GM12878 (cell line): Measurements from ENCODE around the gene GRAMD2B. TPM values are rescaled to one million over a fixed set of nuclear protein-coding genes. Genes with fewer than 3 reads are reported as not detected.

Experiments used
- ATAC-seq: fragments of 200-7000 bp; cut with Tn5 transposase; 3 replicates; pipeline ENCODE4 v1.9.1; 2020; ENCODE audit warnings: mild to moderate bottlenecking, moderate library complexity
- BruUV-seq: library from RNA; stranded (reverse); fragments of 400-500 nt; replicated peaks from 2 replicates; lab custom pipeline; 2021; lab: Mats Ljungman, UMichigan
- CTCF ChIA-PET: fragments of 300-600 bp; sonication (Branson Sonifier 250); formaldehyde crosslinking; extraction: SDS; loops from one replicate; lab custom pipeline; 2021; ENCODE audit warnings: inconsistent platforms; lab: Yijun Ruan, JAX
- POLR2A ChIA-PET: fragments of 350-600 bp; formaldehyde crosslinking; extraction: SDS; loops from one replicate; lab custom pipeline; 2021; ENCODE audit warnings: inconsistent platforms; lab: Charles Lee
- RAD21 ChIA-PET: fragments of 300-600 bp; sonication (Branson Sonifier 250); formaldehyde crosslinking; loops from one replicate; lab custom pipeline; 2023; ENCODE audit warnings: antibody characterized with exemption; ENCODE audit not compliant: unreplicated experiment; lab: Charles Lee
- SMC1A ChIA-PET: fragments of 300-600 bp; sonication (Branson Sonifier 250); formaldehyde crosslinking; loops from one replicate; lab custom pipeline; 2023; ENCODE audit not compliant: unreplicated experiment, uncharacterized antibody; lab: Charles Lee
- DNase-seq: peaks from one replicate; pipeline ENCODE4 v3.0.0-alpha.2; 2011; ENCODE audit warnings: low read depth, low spot score
- FAIRE-seq: peaks from 3 replicates; lab custom pipeline; 2011; peaks lifted over from hg19 to GRCh38; lab: Jason Lieb, UNC
- H2AFZ ChIP-seq: 2 replicates; pipeline ENCODE4 v1.6.0; 2011; ENCODE audit warnings: low read depth, low read length, control low read depth; ENCODE audit not compliant: control insufficient read depth
- H3K27ac ChIP-seq: 2 replicates; pipeline ENCODE4 v1.5.1; 2011; ENCODE audit warnings: control low read depth; ENCODE audit not compliant: control insufficient read depth, insufficient read depth
- H3K27me3 ChIP-seq, 2 experiments: replicated peaks in 1 of 2; 2 replicates each; pipeline versions ENCODE4 v1.6.0 to v1.6.1; 2011; ENCODE audit warnings: low read length in 1 of 2; ENCODE audit not compliant: control insufficient read depth in 2 of 2, insufficient read depth in 2 of 2
- H3K36me3 ChIP-seq, 2 experiments: 2 replicates each; pipeline ENCODE4 v1.5.1; 2011; ENCODE audit warnings: low read length in 1 of 2; ENCODE audit not compliant: control insufficient read depth in 2 of 2, insufficient read depth in 2 of 2
- H3K4me1 ChIP-seq: 2 replicates; pipeline ENCODE4 v1.6.1; 2011; ENCODE audit warnings: mild to moderate bottlenecking, low read length, moderate library complexity, mixed read lengths; ENCODE audit not compliant: control insufficient read depth, insufficient read depth
- H3K4me2 ChIP-seq: 2 replicates; pipeline ENCODE4 v1.6.0; 2011; ENCODE audit warnings: control low read depth; ENCODE audit not compliant: control insufficient read depth, insufficient read depth
- H3K4me3 ChIP-seq: fragments of 200-600 bp; sonication (generic); 2 replicates; pipeline ENCODE4 v1.5.1; 2016
- H3K79me2 ChIP-seq: 2 replicates; pipeline ENCODE4 v1.6.0; 2011; ENCODE audit warnings: low read length; ENCODE audit not compliant: control insufficient read depth, insufficient read depth
- H3K9ac ChIP-seq: 2 replicates; pipeline ENCODE4 v1.8.0; 2011; ENCODE audit warnings: low read length, control low read depth, mixed read lengths; ENCODE audit not compliant: control insufficient read depth, insufficient read depth
- H3K9me3 ChIP-seq: replicated peaks from 3 replicates; pipeline ENCODE4 v1.5.1; 2011; ENCODE audit warnings: mild to moderate bottlenecking, low read length; ENCODE audit not compliant: control insufficient read depth, insufficient read depth
- H4K20me1 ChIP-seq: 2 replicates; pipeline ENCODE4 v1.6.0; 2011; ENCODE audit not compliant: control insufficient read depth, insufficient read depth
- BCL11A ChIP-seq: IDR thresholded peaks from 2 replicates; pipeline ENCODE4 v1.6.1; 2011; ENCODE audit warnings: low read depth, low read length
- CHD2 ChIP-seq: IDR thresholded peaks from 2 replicates; pipeline ENCODE4 v1.6.1; 2011; ENCODE audit warnings: low read depth, low read length, improper control_type of control experiment, borderline replicate concordance
- CREB1 ChIP-seq: IDR thresholded peaks from 2 replicates; pipeline ENCODE4 v1.6.1; 2012; ENCODE audit warnings: low read depth, mild to moderate bottlenecking, inconsistent platforms
- JUNB ChIP-seq: IDR thresholded peaks from 2 replicates; pipeline ENCODE4 v1.6.1; 2016; ENCODE audit warnings: antibody characterized with exemption, mild to moderate bottlenecking
- KLF5 ChIP-seq: fragments of 450-650 bp; IDR thresholded peaks from 2 replicates; pipeline ENCODE4 v1.6.1; 2014; ENCODE audit warnings: mild to moderate bottlenecking; ENCODE audit not compliant: partially characterized antibody
- NFXL1 ChIP-seq: fragments of 450-650 bp; IDR thresholded peaks from 2 replicates; pipeline ENCODE4 v1.6.1; 2017; ENCODE audit warnings: antibody characterized with exemption, mild to moderate bottlenecking, borderline replicate concordance
- SMAD5 ChIP-seq: IDR thresholded peaks from 2 replicates; pipeline ENCODE4 v1.6.1; 2016; ENCODE audit warnings: antibody characterized with exemption, low read depth
- SREBF1 ChIP-seq: IDR thresholded peaks from 2 replicates; pipeline ENCODE4 v1.6.1; 2012; ENCODE audit warnings: mild to moderate bottlenecking, low read length
- STAT1 ChIP-seq: fragments of 450-650 bp; conservative IDR thresholded peaks from 2 replicates; pipeline ENCODE4 v1.6.1; 2014; ENCODE audit warnings: antibody characterized with exemption, mild to moderate bottlenecking
- STAT3 ChIP-seq: IDR thresholded peaks from 2 replicates; pipeline ENCODE4 v1.6.1; 2011; ENCODE audit warnings: low read depth, low read length, improper control_type of control experiment
- TAF1 ChIP-seq: IDR thresholded peaks from 2 replicates; pipeline ENCODE4 v1.6.1; 2011; ENCODE audit warnings: mild to moderate bottlenecking, low read depth, low read length, borderline replicate concordance
- ZNF207 ChIP-seq: fragments of 450-650 bp; IDR thresholded peaks from 2 replicates; pipeline ENCODE4 v1.6.1; 2014; ENCODE audit warnings: antibody characterized with exemption, mild to moderate bottlenecking, borderline replicate concordance
- in situ Hi-C: fragments of 300-500 bp; cut with MboI; formaldehyde crosslinking; loops from 9 replicates; pipeline ENCODE4 v1.14.3; 2018; ENCODE audit warnings: mixed read lengths
- intact Hi-C: fragments of 100-400 bp; cut with micrococcal nuclease; formaldehyde crosslinking; loops from one replicate; pipeline ENCODE4 v1.14.2; 2022; ENCODE audit not compliant: unreplicated experiment
- polyA plus RNA-seq, 11 experiments: library from polyadenylated mRNA; depleted of rRNA in 4 of 11; unstranded in 6 of 11; stranded (reverse) in 5 of 11; fragments of >200 nt; fragmentation: Nextera tagmentation in 4 of 11; fragmentation: Illumina TruSeq in 1 of 11; extraction: Ambion mirVana in 4 of 11; extraction: Trizol in 1 of 11; gene quantifications; 1 replicate in 1 of 11; 2 replicates in 10 of 11; pipeline versions ENCODE4 v1.2.1 to v1.2.3, GENCODE V29; 2011 to 2016; ENCODE audit warnings: inconsistent platforms in 2 of 11, missing spikeins in 2 of 11, low read depth in 1 of 11
- total RNA-seq, 4 experiments: library from RNA; depleted of rRNA in 3 of 4; stranded (reverse); fragments of >200 nt in 3 of 4; fragmentation: Illumina TruSeq in 1 of 4; extraction: Trizol in 1 of 4; gene quantifications; 2 replicates each; pipeline versions ENCODE4 v1.2.1 to v1.2.3, GENCODE V29; 2013 to 2021
- TF ChIP-seq, protein P1 (sequence below): fragments of 450-650 bp; IDR thresholded peaks from 2 replicates; pipeline ENCODE4 v1.6.1; 2016; ENCODE audit warnings: mild to moderate bottlenecking
- TF ChIP-seq, protein P2 (sequence below): fragments of 450-650 bp; conservative IDR thresholded peaks from 2 replicates; pipeline ENCODE4 v1.6.1; 2017; ENCODE audit warnings: mild to moderate bottlenecking, moderate library complexity
- TF ChIP-seq, protein P3 (sequence below): fragments of 450-650 bp; IDR thresholded peaks from 2 replicates; pipeline ENCODE4 v1.6.1; 2016; ENCODE audit warnings: mild to moderate bottlenecking

GRAMD2B gene
- total and polyA plus RNA-seq, 10 of the 15 experiments (the other 5 are each of a cell fraction or from before 2014, with no cell fraction given) = 1.9 to 21.5 (median 8.4) TPM

DNA sequence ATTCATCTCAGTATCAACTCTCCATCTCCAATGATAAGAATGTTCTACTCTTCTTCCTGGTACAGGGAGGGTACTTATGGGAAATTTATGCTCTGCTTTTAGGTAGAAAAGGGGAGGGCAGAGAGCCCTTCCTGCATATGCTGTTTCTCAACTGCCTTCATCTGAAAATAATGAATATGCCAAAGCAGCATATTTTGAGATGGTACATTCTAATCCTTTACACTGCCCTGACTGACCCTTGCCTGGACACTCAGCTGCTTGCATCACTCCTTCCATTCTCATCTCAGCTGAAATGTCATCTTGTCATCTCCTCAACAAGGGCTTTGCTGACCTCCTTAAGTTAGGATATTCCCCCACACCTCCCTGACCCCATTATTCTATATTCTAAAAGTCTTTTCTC lies 103.3 kb downstream of the GRAMD2B start:
- no peak overlapping the region for H3K27ac ChIP-seq
- FAIRE-seq = no peak
- H3K27me3 ChIP-seq = no peaks in the 10 kb centered on the region
- CTCF ChIA-PET = no interaction called here
- H3K4me3 ChIP-seq = no peak overlapping the region
- SMC1A ChIA-PET = interaction anchor here (2.1 kb wide), 1 partner anchor 31 kb away, joined by 4 read pairs; no protein-coding TSS in a partner anchor
- DNase-seq = no peak
- no peak overlapping the region for H3K4me2 ChIP-seq
- no peaks in the 10 kb centered on the region for H3K79me2 ChIP-seq
- H3K9me3 ChIP-seq = no peaks in the 10 kb centered on the region; the same call in 2 of the 3 replicates
- intact Hi-C loops = no loop called here
- no peak overlapping the region for H3K9ac ChIP-seq
- H2AFZ ChIP-seq = no peak overlapping the region
- ATAC-seq = no peak
- H3K36me3 ChIP-seq = no peaks in the 10 kb centered on the region
- no peaks in the 10 kb centered on the region for H3K4me1 ChIP-seq
- no peaks in the 10 kb centered on the region for H4K20me1 ChIP-seq
- RAD21 ChIA-PET = no interaction called here
- POLR2A ChIA-PET = no interaction called here
- in situ Hi-C loops = no loop called here
- BruUV-seq = no TSS peak
- TF ChIP-seq KLF5 = no peak
- TF ChIP-seq, protein P1, sequence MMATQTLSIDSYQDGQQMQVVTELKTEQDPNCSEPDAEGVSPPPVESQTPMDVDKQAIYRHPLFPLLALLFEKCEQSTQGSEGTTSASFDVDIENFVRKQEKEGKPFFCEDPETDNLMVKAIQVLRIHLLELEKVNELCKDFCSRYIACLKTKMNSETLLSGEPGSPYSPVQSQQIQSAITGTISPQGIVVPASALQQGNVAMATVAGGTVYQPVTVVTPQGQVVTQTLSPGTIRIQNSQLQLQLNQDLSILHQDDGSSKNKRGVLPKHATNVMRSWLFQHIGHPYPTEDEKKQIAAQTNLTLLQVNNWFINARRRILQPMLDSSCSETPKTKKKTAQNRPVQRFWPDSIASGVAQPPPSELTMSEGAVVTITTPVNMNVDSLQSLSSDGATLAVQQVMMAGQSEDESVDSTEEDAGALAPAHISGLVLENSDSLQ = no peak
- no peak for TF ChIP-seq SMAD5
- no peak for TF ChIP-seq STAT3
- no peak for TF ChIP-seq BCL11A
- TF ChIP-seq NFXL1 = no peak
- TF ChIP-seq SREBF1 = no peak
- no peak for TF ChIP-seq CREB1
- no peak for TF ChIP-seq TAF1
- TF ChIP-seq JUNB = no peak
- TF ChIP-seq, protein P2, sequence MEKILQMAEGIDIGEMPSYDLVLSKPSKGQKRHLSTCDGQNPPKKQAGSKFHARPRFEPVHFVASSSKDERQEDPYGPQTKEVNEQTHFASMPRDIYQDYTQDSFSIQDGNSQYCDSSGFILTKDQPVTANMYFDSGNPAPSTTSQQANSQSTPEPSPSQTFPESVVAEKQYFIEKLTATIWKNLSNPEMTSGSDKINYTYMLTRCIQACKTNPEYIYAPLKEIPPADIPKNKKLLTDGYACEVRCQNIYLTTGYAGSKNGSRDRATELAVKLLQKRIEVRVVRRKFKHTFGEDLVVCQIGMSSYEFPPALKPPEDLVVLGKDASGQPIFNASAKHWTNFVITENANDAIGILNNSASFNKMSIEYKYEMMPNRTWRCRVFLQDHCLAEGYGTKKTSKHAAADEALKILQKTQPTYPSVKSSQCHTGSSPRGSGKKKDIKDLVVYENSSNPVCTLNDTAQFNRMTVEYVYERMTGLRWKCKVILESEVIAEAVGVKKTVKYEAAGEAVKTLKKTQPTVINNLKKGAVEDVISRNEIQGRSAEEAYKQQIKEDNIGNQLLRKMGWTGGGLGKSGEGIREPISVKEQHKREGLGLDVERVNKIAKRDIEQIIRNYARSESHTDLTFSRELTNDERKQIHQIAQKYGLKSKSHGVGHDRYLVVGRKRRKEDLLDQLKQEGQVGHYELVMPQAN = no peak
- TF ChIP-seq CHD2 = no peak
- no peak for TF ChIP-seq STAT1
- TF ChIP-seq ZNF207 = no peak
- TF ChIP-seq, protein P3, sequence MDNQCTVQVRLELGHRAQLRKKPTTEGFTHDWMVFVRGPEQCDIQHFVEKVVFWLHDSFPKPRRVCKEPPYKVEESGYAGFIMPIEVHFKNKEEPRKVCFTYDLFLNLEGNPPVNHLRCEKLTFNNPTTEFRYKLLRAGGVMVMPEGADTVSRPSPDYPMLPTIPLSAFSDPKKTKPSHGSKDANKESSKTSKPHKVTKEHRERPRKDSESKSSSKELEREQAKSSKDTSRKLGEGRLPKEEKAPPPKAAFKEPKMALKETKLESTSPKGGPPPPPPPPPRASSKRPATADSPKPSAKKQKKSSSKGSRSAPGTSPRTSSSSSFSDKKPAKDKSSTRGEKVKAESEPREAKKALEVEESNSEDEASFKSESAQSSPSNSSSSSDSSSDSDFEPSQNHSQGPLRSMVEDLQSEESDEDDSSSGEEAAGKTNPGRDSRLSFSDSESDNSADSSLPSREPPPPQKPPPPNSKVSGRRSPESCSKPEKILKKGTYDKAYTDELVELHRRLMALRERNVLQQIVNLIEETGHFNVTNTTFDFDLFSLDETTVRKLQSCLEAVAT = no peak
